Neutrophil (primary cell): Measurements from ENCODE around the gene SPDYE1.

Experiments used
- H3K27ac ChIP-seq: fragments of 200-600 bp; sonication (generic); 2 replicates; pipeline ENCODE4 v1.5.1; 2016; ENCODE audit warnings: mild to moderate bottlenecking, moderate library complexity
- H3K27me3 ChIP-seq: fragments of 200-600 bp; sonication (generic); 2 replicates; pipeline ENCODE4 v1.6.0; 2016; ENCODE audit warnings: mild to moderate bottlenecking
- H3K36me3 ChIP-seq: fragments of 200-600 bp; sonication (generic); 2 replicates; pipeline ENCODE4 v1.5.1; 2017
- H3K4me1 ChIP-seq, 2 experiments: fragments of 200-600 bp in 1 of 2; sonication (generic) in 1 of 2; 1 replicate in 1 of 2; 2 replicates in 1 of 2; pipeline versions ENCODE4 v1.5.1 to v1.6.1; 2013 to 2016; ENCODE audit warnings: low read depth in 1 of 2, low read length in 1 of 2, mild to moderate bottlenecking in 1 of 2, moderate library complexity in 1 of 2; ENCODE audit not compliant: control insufficient read depth in 1 of 2, insufficient read depth in 1 of 2
- H3K4me3 ChIP-seq, 2 experiments: fragments of 200-600 bp in 1 of 2; sonication (generic) in 1 of 2; 1 replicate in 1 of 2; 2 replicates in 1 of 2; pipeline ENCODE4 v1.5.1; 2013 to 2016; ENCODE audit warnings: low read depth in 1 of 2, low read length in 1 of 2, mild to moderate bottlenecking in 1 of 2, moderate library complexity in 1 of 2
- H3K9me3 ChIP-seq: fragments of 200-600 bp; sonication (generic); 2 replicates; pipeline ENCODE4 v1.5.1; 2016
- TF ChIP-seq, protein P1 (sequence below): fragments of 200-600 bp; sonication (generic); IDR thresholded peaks from 2 replicates; pipeline ENCODE4 v1.5.1; 2016; ENCODE audit warnings: antibody characterized with exemption

SPDYE1 gene

DNA sequence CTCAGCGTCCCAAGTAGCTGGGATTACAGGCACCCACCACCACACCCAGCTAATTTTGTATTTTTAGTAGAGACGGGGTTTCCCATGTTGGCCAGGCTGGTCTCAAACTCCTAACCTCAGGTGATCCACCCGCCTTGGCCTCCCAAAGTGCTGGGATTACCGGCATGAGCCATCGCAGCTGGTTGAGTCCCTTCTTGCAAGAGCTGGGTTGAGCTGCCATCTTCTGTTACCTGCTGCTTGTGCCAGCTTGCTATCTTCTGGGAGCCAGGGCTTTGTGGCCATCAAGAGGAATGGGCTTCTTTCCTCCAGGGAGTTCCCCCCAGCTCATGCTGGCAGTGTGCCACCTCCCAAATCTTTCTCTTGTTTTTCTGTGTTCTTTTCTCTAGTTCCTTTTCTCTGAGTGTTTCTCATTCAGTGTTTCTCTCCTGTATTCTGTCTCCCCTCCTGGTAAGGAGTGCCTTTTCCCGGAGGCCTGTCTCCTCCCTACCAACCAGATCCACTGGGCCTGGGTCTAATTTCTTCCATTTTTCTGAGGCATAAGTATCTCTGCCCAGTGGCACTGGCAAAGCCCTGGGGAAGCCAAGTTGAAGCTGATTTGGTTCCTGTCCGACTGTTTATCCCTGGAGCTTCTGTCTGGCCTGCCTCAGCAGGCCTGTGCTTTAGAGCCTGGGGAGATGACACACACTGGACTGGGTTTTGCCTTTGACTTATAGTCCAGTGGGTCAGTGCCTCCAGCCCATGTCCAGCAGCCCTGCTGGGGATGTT is 50.5 kb downstream of the SPDYE1 start:
- H3K9me3 ChIP-seq: no peaks in the 10 kb centered on the region
- H3K36me3 ChIP-seq: peaks cover 48% of the 10 kb centered on the region
- H3K27ac ChIP-seq: peak overlapping the region; percentile 99
- H3K4me3 ChIP-seq: peak overlapping the region; percentile 6 to 18
- H3K4me1 ChIP-seq: peaks cover 75 to 77% of the 10 kb centered on the region in 2 experiments
- TF ChIP-seq, protein P1, sequence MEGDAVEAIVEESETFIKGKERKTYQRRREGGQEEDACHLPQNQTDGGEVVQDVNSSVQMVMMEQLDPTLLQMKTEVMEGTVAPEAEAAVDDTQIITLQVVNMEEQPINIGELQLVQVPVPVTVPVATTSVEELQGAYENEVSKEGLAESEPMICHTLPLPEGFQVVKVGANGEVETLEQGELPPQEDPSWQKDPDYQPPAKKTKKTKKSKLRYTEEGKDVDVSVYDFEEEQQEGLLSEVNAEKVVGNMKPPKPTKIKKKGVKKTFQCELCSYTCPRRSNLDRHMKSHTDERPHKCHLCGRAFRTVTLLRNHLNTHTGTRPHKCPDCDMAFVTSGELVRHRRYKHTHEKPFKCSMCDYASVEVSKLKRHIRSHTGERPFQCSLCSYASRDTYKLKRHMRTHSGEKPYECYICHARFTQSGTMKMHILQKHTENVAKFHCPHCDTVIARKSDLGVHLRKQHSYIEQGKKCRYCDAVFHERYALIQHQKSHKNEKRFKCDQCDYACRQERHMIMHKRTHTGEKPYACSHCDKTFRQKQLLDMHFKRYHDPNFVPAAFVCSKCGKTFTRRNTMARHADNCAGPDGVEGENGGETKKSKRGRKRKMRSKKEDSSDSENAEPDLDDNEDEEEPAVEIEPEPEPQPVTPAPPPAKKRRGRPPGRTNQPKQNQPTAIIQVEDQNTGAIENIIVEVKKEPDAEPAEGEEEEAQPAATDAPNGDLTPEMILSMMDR: no peak
- H3K27me3 ChIP-seq: no peaks in the 10 kb centered on the region

DNA sequence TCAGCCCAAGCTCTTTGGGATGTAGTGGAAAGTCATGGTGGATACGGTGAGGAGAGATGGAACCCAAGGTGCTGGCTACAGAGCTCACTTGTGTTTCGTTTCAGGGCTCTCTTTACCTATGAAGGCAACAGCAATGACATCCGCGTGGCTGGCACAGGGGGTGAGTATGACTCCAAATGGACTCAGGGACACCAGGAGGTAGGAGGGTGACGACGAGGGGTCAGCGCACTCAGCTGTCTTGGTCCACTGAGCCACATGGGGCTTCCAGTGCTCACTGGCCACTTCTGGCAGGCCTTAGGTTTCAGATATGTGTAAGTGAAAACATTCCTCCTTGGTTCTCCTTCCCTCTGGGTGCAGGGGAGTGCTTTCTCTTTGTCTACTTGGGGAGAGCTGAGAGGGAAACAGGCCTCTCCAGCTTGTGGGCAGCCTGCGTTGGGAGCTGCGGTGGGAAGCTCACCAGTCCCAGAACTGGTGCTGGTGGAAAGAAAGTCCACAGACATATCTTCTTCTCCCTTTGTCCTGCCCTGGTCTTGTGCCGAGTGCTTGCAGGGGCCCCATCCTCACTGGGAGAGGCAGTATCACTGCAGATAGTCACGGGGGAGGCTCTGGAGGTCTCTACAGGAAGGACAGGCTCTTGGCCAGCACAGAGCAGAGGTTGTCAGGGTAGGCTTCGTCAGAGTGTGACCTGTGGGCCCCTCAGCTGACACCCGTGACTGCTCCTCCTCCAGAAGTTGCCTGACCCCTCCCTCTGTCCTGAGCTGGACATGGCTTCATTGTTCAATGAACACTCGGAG is 52.6 kb downstream of the SPDYE1 start:
- peaks cover 57 to 61% of the 10 kb centered on the region in 2 experiments for H3K4me1 ChIP-seq
- H3K9me3 ChIP-seq: no peaks in the 10 kb centered on the region
- no peak overlapping the region for H3K4me3 ChIP-seq
- H3K27me3 ChIP-seq: no peaks in the 10 kb centered on the region
- peak overlapping the region; percentile 99 for H3K27ac ChIP-seq
- H3K36me3 ChIP-seq: peaks cover 69% of the 10 kb centered on the region
- TF ChIP-seq, protein P1: no peak

DNA sequence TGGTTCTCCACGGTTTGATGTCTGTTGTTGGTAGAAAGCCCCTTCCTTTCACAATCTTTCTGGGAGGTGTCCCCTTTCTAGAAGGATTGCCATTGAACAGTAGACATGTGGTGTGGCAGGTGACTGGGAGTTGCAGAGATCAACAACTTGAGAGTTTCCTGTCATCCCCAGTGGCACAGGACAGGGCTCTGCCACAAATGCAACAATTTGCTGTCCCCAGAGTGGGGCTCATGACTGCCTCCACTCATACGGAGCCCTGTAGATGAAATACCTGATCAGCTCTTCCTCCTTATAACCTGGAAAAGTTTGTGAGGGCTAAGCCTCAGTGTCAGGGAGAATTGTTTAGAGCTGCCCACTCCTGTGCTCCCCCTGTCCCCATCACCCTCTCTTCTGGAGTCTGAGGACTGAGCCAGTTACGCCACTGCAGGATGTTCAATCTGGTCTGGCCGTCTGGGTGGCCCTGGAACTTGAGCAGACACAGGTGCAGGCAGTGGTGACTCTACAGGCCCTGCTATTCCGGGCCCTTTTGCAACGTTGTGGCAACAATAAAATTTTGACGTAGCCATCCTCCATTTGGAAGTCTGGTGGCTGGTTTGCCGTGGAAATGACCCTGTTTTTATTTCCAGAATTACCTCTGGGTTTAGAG is 53.3 kb downstream of the SPDYE1 start:
- no peak overlapping the region for H3K4me3 ChIP-seq
- TF ChIP-seq, protein P1: no peak
- no peaks in the 10 kb centered on the region for H3K9me3 ChIP-seq
- peaks cover 50 to 54% of the 10 kb centered on the region in 2 experiments for H3K4me1 ChIP-seq
- H3K27me3 ChIP-seq: no peaks in the 10 kb centered on the region
- H3K36me3 ChIP-seq: peaks cover 72% of the 10 kb centered on the region
- H3K27ac ChIP-seq: peak overlapping the region; percentile 99

DNA sequence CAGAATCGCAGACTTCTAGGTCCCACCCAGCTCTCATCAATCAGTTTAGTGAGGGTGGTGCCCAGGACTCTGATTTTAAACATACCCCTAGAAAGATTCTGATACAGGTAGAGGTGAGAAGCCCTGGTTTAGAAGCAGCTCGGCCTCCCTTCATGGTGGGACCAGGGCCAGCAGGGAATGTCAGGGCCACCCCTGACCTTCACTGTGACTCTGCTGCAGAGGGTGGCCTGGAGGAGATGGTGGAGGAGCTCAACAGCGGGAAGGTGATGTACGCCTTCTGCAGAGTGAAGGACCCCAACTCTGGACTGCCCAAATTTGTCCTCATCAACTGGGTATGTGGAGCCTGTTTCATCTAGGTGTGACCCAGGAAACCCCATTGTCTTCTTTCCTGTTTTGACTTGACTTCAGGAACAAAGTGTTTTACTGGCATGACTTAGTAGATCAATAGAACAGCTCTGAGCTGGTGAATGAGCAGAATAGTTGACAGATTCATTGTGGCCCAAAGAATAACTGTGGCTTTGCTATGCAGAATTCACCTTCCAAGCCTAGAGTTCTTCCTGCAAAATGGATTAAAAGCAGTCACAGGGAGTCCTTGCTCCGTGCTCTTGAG is 54.0 kb downstream of the SPDYE1 start:
- no peaks in the 10 kb centered on the region for H3K27me3 ChIP-seq
- no peak overlapping the region for H3K4me3 ChIP-seq
- H3K36me3 ChIP-seq: peaks cover 79% of the 10 kb centered on the region
- H3K4me1 ChIP-seq: peaks cover 43 to 47% of the 10 kb centered on the region in 2 experiments
- TF ChIP-seq, protein P1: no peak
- no peaks in the 10 kb centered on the region for H3K9me3 ChIP-seq
- peak overlapping the region; percentile 99 for H3K27ac ChIP-seq

DNA sequence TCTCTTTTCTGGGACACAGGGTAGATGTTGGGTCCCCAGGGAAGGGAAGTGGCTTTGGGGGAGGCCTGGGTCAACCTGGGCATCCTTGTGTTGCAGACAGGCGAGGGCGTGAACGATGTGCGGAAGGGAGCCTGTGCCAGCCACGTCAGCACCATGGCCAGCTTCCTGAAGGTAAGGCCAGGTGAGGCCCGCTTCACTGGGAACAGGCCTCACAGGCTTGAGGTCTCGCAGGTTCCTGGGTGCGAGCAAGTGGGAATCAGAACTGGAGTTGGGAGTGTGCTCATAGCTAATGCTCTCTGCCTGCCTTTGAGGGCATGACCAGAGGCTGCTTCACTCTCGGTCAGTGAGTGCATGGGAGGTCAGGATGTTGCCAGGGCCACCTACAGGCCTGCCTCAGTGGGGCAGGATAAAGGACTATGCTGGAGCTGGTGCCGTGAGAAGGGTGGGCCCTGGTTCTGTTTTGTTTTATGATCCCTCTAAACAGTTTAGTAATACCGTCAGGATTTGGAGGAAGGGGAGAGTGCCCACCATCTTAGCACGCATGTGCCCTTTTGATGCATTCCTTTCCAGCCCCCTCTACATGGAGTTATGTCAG is 55.2 kb downstream of the SPDYE1 start:
- peaks cover 90% of the 10 kb centered on the region for H3K36me3 ChIP-seq
- H3K27ac ChIP-seq: peak overlapping the region; percentile 99
- TF ChIP-seq, protein P1: no peak
- peaks cover 31 to 36% of the 10 kb centered on the region in 2 experiments for H3K4me1 ChIP-seq
- no peaks in the 10 kb centered on the region for H3K9me3 ChIP-seq
- H3K4me3 ChIP-seq: no peak overlapping the region
- H3K27me3 ChIP-seq: no peaks in the 10 kb centered on the region
